Endometrial microvascular endothelial cells (primary cell): Measurements from ENCODE around the gene TUBB4B. TPM values are rescaled to one million over a fixed set of nuclear protein-coding genes. Genes with fewer than 3 reads are reported as not detected.
"Not testable (repeated sequence)": the region's sequence is repeated elsewhere in the genome, so short reads cannot be mapped to it uniquely, and the experiment has no call there.

ENCODE experiments used
- in situ Hi-C: cut with HindIII; loops from 2 replicates; pipeline ENCODE4 v1.10.0; 2017; ENCODE audit warnings: low sequenced_read_pairs, low pct_unique_long_range_greater_than_20kb; ENCODE audit errors: inconsistent ontology term
- total RNA-seq: library from RNA; depleted of rRNA; stranded (reverse); fragments of >200 nt; gene quantifications from one replicate; pipeline ENCODE4 v1.2.3, GENCODE V29; 2015; ENCODE audit errors: inconsistent ontology term

Gene TUBB4B
- total RNA-seq, 1 donor from 2014 or later, result 1,061 TPM

DNA sequence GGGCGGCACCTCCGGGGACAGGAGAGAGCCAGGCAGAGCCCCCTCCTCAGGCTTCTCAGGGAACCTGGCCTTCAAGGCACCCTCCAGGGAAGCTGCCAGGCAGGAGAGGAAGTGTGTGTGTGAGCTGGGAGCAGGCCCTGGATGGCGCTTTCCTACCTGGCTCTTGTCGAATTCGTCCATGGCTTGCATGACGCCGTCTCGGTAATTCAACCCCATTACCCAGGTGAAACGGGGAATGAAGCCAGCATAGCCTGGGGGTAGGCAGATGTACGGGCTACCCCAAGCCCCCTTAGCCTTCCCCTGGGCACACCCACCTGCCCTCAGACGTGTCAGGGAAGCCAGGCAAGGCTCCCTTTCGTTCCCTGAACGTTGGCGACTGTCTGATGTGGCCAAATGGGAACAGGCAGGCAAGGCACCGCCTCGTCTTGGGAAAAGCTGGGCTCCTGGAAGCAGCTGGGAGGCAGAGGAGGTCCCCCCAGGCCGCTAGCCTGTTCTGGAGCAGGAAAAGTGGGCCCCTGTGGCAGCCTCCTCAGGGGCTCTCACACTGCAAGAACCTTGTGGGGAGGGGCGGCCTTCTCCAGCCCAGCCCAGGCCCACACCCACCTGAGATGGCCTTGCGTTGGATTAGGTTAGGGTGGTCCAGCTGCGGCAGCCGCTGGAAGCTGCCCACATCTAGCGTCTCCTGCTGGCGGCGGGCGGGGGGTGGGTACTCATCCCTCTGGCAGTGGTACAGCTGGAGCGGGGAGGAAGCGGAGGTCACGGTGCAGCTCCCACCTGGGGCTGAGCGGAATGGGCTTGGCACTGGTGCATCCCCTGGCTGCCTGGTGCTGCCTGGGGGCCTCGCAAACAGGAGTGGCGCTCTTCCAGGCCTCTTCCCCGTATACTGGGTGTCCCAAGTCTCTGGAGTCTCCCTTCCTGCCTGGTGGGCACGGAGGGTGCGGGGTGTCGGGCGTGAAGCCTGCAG, 3.7 kb downstream of the TUBB4B start:
- in situ Hi-C loops, result no loop called here

- in situ Hi-C loops, result no loop called here
These were observed 4.6 kb downstream of the TUBB4B start for GRCh38 chr9:137245450-137246421.

DNA sequence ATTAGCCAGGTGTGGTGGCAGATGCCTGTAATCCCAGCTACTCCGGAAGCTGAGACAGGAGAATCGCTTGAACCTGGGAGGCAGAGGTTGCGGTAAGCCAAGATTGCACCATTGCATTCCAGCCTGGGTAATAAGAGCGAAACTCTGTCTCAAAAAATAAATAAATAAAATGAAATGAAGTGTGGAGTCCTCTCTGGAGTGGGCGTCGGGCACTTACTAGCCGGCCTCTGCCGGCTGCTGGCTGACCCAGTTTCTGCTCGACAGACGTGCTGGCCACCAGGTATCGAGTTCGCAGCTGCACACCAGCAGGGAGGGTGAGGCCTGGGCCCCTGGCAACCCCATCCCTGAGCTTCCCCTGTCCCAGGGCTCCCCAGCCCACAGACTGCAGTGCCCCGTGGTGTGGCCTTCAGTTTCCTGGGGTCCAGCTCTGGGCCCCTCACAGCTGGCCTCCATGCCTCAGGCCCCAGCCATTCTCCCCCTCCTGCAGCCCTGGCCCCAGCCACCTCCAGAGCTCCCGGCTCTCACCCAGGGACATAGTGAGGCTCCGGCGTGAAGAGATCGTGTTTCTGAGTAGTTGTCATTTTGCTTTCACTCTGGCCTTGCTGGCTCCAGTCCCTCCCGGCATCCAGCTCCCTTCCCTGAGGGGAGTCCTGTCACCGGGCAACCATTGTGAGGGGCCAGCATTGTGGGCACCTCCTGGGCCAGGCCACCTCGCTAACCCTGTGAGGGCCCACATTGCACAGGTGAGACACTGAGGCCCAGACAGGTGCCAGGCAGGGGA, 6.2 kb downstream of the TUBB4B start:
- in situ Hi-C loops, result no loop called here

GRCh38 chr9:137247916-137248175, 6.8 kb downstream of the TUBB4B start:
- in situ Hi-C loops, result no loop called here

DNA sequence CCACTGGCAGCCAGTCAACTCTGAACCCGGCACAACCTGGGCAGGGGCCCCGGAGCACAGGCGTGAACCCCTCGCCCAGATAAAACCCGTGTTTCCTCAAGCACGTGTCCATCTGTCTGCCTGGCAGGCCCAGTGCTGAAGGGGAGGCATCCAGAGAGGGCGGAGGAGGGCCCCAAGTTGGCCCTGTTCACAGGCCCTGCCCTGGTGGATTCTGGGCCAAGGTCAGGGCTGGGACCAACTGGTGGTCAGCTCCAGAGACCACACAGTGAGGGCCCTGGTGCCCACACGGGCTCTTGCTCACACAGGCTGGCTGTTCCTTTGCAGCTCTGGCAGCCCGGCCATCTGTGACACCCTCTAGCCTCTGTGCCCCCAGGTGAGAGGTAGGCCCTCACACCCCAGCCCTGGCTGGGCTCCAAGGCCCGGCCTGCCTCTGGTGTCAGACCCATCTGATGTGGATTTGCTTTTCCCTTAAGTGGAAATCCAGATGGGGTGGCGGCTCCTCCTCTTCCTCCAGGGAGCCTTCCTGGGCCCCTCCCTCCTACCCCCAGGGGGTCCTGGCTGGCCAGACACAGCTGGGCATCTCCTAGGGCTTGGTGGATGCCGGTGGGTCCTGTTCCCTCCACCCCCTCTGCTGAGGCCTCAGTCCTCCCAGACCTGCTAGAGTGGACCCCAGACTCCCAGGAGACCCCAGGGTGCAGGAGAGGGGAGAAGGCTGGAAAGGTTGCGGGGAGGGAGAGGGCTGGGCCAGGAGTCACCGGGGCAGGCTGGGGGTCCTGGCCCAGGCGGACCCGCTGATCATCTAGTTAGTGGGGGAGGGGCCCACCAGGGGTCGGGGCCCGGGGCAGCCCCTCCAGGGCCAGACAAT, 9.5 kb downstream of the TUBB4B start:
- in situ Hi-C loops, result no loop called here

GRCh38 chr9:137251194-137251461, 10.0 kb downstream of the TUBB4B start, which contains the start of gene STPG3:
Gene STPG3, plus strand, starts transcription at chr9:137251286. Its CDS starts 1 bp downstream, at chr9:137251287.
- in situ Hi-C loops, result no loop called here

GRCh38 chr9:137251490-137252268, 10.6 kb downstream of the TUBB4B start:
- in situ Hi-C loops, result no loop called here

- in situ Hi-C loops, result no loop called here
These were observed 11.7 kb downstream of the TUBB4B start for GRCh38 chr9:137252555-137253506.

- in situ Hi-C loops, result no loop called here
These were observed 12.9 kb downstream of the TUBB4B start for GRCh38 chr9:137253717-137254623.

DNA sequence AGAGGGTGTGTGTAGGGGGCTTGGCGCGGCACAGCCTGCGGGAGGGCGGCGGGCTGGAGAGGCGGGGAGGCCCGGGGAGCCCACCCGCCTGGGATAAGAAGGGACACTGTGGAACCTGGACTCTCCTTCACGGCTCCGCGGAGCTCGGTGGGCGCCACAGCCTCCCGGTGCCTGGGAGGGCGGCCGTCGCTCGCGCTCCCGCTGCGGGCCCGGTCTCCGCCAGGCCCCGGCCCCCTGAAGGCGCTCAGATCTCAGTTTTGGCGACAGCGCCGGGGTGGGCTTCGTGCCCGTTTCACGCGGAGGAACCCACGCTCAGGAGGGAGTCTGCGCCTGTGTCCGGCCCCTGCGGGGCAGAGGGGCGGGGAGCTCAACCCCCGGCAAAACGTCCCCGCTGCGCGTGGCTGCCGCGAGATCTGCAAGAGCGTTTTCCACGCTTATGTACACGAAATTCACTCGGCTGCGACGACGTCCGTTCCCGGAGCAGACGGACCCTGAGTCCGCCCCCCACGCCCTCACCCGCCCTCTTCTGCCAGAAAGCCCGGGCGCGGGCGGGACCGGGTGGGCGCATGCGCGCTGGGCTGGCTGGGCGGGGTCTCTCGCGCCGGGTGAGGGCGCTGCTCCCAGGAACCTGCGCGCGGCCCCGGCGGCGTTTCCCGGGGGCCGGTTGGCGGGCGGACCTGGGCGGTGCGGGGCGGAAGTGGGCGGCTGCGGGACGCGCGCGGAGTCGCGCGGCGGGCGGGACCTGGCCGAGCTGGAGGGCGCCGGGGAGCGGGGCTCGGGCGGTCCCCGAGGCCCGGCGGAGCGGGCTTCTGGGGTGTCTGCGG, 13.7 kb downstream of the TUBB4B start, which contains the start of gene NELFB:
Gene NELFB, plus strand, starts transcription at position 704 of the 824 bp plus-strand sequence.
- in situ Hi-C loops, result no loop called here

DNA sequence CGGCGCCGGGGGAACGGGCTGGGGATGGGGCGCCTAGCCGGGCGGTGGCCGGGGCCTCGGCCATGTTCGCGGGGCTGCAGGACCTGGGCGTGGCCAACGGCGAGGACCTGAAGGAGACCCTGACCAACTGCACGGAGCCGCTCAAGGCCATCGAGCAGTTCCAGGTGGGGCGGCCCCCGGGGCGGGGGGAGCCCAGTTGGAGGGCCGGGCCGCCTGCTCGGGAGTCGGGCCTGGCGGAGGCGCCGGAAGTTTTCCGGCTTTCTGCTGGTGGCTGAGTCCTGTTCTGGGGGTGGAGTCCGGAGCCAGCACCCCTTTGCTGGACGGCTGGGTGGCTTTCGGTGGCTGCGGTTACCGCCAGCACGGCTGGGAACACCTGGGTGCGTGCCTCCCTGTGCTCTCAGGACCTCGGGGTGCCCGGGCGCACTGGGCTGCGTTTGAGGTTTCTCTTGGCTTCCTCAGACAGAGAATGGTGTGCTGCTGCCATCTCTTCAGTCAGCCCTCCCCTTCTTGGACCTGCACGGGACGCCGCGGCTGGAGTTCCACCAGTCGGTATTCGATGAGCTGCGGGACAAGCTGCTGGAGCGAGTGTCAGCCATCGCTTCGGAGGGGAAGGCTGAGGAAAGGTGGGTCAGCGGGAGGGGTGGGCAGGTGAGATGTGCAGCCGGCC, 14.5 kb downstream of the TUBB4B start:
- in situ Hi-C loops, result no loop called here

DNA sequence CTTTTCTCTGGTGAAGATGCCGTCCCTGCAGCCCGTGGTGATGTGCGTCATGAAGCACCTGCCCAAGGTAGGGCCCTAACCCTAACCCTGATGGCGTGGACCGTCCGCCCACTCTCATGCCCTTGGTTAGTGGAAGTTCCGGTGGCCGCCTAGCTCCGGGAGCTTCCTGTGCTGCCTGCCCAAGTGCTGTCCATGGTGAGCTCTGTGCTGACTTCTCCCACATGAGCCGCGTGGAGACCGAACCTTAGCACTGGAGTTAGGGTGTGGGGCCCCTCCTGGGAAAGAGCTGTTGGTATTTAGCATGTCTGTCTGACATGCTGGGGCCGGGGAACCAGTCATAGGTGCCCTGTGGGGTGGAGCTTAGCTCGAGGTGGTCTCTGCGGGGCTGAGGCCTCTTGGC, 15.3 kb downstream of the TUBB4B start:
- in situ Hi-C loops, result no loop called here

DNA sequence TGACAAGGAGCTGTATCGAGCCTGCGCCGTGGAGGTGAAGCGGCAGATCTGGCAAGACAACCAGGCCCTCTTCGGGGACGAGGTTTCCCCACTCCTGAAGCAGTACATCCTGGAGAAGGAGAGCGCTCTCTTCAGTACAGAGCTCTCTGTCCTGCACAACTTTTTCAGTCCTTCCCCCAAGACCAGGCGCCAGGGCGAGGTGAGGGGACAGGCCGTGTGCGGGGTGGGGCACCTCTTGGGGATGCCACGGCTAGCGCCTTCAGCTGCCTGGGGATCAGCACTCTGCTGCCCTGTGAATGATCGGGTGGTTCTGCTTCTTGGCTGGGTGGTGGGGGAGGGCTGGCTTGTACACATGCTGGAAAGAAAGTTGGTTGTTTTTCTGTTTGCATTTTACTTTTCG, 15.8 kb downstream of the TUBB4B start:
- in situ Hi-C loops, result no loop called here

DNA sequence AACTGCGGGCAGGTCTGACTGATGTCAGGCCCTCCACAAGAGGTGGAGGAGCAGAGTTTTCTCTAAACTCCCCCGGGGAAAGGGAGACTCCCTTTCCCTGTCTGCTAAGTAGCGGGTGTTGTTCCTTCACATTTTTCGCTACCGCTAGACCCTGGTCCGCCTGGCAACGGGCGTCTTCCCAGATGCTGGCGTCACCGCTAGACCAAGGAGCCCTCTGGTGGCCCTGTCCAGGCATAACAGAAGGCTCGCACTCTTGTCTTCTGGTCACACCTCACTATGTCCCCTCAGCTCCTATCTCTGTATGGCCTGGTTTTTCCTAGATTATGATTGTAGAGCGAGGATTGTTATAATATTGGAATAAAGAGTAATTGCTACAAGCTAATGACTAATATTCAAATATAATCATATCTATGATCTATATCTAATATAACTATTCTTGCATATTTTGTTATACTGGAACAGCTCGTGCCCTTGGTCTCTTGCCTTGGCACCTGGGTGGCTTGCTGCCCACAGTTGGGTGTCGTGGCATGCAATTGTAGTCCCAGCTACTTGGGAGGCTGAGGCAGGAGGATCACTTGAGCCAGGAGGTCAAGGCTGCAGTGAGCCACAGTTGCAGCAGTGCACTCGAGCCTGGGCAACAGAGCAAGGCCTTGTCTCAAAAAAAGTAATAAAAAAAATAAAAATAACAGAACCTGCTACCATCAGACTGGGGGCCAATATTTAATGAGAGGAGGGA, 21.3 kb downstream of the TUBB4B start:
- in situ Hi-C loops, result not testable (repeated sequence)
